HG02642 (cell line): ENCODE data around the gene TMEM258.

Experiments
- ATAC-seq: cut with Tn5 transposase; IDR thresholded peaks from one replicate; pipeline ENCODE4 v1.9.1; 2021; ENCODE audit warnings: mild to moderate bottlenecking; ENCODE audit not compliant: unreplicated experiment, poor library complexity

The TMEM258 gene

DNA sequence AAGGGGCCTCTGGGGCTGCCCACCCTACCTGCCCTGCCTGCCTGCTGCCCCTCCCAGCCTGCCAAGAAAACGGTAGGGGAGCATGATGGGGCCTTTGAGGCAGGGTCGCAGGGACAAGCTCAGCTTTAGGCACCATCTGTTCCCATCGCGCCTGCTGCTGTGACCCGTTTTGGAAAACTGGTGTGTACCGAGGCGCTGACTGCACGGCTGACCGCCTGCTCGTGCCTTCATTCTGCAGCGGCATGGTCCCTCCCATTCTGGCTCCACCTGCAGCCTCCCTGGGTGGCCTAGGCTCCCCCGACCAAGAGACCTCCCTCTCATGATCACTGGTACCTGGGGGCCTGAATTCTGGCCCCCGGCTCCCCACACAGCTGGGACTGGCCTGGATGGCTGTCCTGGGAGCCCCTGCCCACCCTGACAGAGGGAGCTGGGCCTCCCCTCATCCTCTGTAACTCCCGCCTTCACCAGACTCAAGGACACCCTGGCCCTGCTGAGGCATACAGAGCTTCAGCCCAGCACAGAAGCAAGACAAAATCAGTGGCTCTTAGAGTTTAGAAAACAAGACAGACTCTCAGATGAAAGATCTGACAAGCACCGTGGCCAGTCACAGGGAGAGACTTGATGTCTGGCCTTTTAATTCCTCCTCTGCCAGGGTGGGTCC lies 46.5 kb downstream of the TMEM258 start:
- ATAC-seq = no peak

DNA sequence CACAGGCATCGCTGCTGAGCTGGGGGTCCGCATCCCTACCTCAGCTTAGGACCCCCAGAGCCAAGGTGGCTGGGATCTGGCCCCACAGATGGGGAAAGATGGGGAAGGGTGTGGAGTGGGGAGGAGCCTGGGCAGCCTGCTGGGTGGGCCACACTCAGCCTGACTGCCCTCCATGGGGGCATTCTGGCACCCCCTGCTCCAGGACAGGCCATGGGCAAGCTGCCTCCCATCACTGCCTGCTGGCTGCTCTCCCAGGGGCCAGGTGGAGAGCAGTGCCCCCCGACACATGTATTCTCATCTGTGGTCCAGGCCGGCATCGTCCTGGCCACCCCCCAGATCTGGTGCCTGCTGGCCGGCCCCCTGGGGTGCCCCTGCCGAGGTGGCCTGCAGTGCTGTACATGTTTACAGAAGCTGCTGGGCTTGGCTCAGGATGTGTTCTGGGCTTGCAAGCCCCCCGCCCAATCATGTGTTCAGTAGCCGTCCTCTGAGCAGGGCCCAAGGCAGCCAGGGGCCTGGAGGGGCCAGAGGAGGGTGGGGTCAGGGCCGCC lies 47.7 kb downstream of the TMEM258 start:
- no peak for ATAC-seq

- no peak for ATAC-seq
Observed at GRCh38 chr11:61744181-61744580, 48.2 kb downstream of the TMEM258 start.

DNA sequence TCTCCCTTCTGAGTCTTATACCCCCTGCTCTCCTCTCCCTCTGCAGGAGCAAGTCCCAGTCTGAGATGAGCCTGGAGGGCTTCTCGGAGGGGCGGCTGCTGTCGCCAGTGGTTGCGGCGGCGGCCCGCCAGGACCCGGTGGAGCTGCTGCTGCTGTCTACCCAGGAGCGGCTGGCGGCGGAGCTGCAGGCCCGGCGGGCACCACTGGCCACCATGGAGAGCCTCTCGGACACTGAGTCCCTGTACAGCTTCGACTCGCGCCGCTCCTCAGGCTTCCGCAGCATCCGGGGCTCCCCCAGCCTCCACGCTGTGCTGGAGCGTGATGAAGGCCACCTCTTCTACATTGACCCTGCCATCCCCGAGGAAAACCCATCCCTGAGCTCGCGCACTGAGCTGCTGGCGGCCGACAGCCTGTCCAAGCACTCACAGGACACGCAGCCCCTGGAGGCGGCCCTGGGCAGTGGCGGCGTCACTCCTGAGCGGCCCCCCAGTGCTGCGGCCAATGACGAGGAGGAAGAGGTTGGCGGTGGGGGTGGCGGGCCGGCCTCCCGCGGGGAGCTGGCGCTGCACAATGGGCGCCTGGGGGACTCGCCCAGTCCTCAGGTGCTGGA lies 48.8 kb downstream of the TMEM258 start:
- no peak for ATAC-seq

DNA sequence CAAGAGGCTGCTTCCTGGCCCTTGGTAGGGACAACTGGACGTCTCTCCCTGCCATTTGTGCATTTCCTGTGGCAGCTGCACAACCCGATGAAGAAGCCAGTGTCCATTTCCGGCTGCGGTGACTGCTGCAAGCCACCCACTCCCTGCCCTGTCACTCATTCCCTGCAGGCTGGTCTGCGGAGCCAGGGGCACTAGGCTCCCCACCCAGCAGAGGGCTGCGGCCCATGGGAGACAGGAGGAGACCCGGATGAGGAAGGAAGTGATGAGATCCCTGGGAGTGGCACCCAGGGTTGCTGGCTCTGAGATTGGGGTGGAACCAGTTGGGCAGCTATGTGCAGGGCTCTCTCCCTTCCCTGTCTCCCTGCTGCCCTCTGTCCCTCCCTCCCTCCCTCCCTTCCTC lies 50.0 kb downstream of the TMEM258 start:
- ATAC-seq = no peak

DNA sequence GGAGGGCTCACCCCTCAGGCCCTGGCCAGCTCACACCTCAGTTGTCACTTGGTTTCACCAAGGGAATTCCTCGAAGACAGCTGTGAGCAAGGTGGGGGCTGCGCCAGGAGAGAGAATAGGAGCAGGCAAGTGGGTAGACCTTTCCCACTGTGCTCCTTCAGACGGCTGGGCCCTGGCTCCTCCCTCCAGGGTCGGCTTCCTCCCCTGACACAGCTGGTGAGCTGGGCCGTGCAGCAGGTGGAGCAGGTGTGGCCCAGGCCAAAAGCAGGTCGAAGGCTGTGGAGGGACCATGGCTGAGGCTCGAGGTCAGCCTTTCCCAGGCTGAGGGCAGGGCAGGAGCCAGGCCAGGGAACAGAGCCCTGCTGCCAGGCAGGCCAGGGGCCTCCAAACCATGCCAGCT lies 52.4 kb downstream of the TMEM258 start:
- ATAC-seq = no peak

DNA sequence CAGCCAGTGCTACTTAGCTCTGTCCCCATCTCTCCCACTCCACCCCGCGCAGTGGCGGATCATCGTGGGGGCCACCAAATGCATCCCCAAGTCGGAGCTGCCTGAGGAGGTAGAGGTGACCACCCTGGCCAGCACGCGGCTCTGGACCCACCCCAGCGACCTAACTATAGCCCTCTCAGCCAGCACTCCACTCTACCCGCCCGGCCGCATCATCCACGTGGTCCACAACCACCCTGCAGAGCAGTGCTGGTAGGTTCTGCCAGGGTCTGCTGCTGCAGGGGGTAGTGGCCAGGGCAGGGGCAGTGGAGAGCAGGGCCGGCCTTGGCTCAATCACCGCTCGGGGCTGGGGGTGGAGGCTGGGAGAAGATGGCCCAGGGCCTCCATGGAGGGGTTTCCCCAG lies 53.0 kb downstream of the TMEM258 start:
- no peak for ATAC-seq
